Muscle layer of duodenum (tissue), 2 donors: ENCODE measurements around the gene ALG1.
"Not testable (repeated sequence)": the region's sequence is repeated elsewhere in the genome, so short reads cannot be mapped to it uniquely, and the experiment has no call there.

Source experiments
- H3K27ac ChIP-seq: one replicate; pipeline ENCODE4 v1.7.0; 2013; ENCODE audit warnings: mild to moderate bottlenecking, low read length
- H3K27me3 ChIP-seq: one replicate; pipeline ENCODE4 v1.7.0; 2013; ENCODE audit warnings: low read depth, mild to moderate bottlenecking, control low read depth, low read length
- H3K36me3 ChIP-seq, 2 donors: one replicate each; pipeline ENCODE4 v1.7.0; 2013; ENCODE audit warnings: low read length in 2 of 2, control low read depth in 1 of 2, mild to moderate bottlenecking in 1 of 2; ENCODE audit not compliant: insufficient read depth in 2 of 2, control insufficient read depth in 1 of 2
- H3K4me1 ChIP-seq, 2 donors: one replicate each; pipeline ENCODE4 v1.7.0; 2013; ENCODE audit warnings: low read length in 2 of 2, mild to moderate bottlenecking in 2 of 2, control low read depth in 1 of 2, moderate library complexity in 1 of 2; ENCODE audit not compliant: insufficient read depth in 2 of 2, control insufficient read depth in 1 of 2
- H3K4me3 ChIP-seq, 2 donors: one replicate each; pipeline ENCODE4 v1.7.0; 2013; ENCODE audit warnings: low read length in 2 of 2, low read depth in 1 of 2, mild to moderate bottlenecking in 1 of 2
- H3K9me3 ChIP-seq, 2 donors: one replicate each; pipeline ENCODE4 v1.7.0; 2013; ENCODE audit warnings: low read length in 2 of 2, control low read depth in 1 of 2, mild to moderate bottlenecking in 1 of 2; ENCODE audit not compliant: control insufficient read depth in 1 of 2
- donor health status: healthy.

Gene ALG1

GRCh38 chr16:5033256-5034166 is 38.1 kb upstream of the ALG1 start, which contains the start of gene NAGPA:
NAGPA (minus strand) TSS chr16:5033935; CDS start chr16:5033914, 21 bp downstream.
- Histone ChIP-seq H3K36me3 (peaks cover 0 to 20% of the 10 kb centered on the region in 2 donors), H3K27ac (peak within 1 kb of the TSS; percentile 57), H3K4me3 (peak within 1 kb of the TSS; percentile 94 to 100), H3K27me3 (no peaks in the 10 kb centered on the region), H3K9me3 (no peaks in the 10 kb centered on the region), H3K4me1 (peaks cover 6 to 27% of the 10 kb centered on the region in 2 donors)

GRCh38 chr16:5034167-5034523 is 37.5 kb upstream of the ALG1 start:
- Histone ChIP-seq H3K9me3 (no peaks in the 10 kb centered on the region), H3K36me3 (peaks cover 0 to 13% of the 10 kb centered on the region in 2 donors), H3K4me3 (peak overlapping the region; percentile 94 to 100), H3K27me3 (no peaks in the 10 kb centered on the region), H3K27ac (peak overlapping the region; percentile 57), H3K4me1 (peaks cover 6 to 27% of the 10 kb centered on the region in 2 donors)

- Histone ChIP-seq H3K36me3 (no peaks in the 10 kb centered on the region), H3K9me3 (no peaks in the 10 kb centered on the region), H3K27ac (no peak overlapping the region), H3K4me1 (peaks cover 6 to 27% of the 10 kb centered on the region in 2 donors), H3K27me3 (no peaks in the 10 kb centered on the region), H3K4me3 (no peak overlapping the region)
These were observed 35.8 kb upstream of the ALG1 start for GRCh38 chr16:5035909-5036227.

GRCh38 chr16:5036228-5037156 is 35.2 kb upstream of the ALG1 start:
- Histone ChIP-seq H3K36me3 (no peaks in the 10 kb centered on the region), H3K4me1 (peaks cover 6 to 27% of the 10 kb centered on the region in 2 donors), H3K27me3 (no peaks in the 10 kb centered on the region), H3K9me3 (no peaks in the 10 kb centered on the region), H3K27ac (no peak overlapping the region), H3K4me3 (no peak overlapping the region)

GRCh38 chr16:5040451-5040850 is 31.2 kb upstream of the ALG1 start:
- no peaks in the 10 kb centered on the region for H3K9me3 ChIP-seq
- H3K27me3 ChIP-seq: no peaks in the 10 kb centered on the region
- H3K4me1 ChIP-seq: no peaks in the 10 kb centered on the region
- no peak overlapping the region for H3K4me3 ChIP-seq
- H3K36me3 ChIP-seq: no peaks in the 10 kb centered on the region
- H3K27ac ChIP-seq: no peak overlapping the region

- Histone ChIP-seq H3K4me1 (no peaks in the 10 kb centered on the region), H3K27me3 (no peaks in the 10 kb centered on the region), H3K36me3 (no peaks in the 10 kb centered on the region), H3K9me3 (no peaks in the 10 kb centered on the region), H3K27ac (no peak overlapping the region), H3K4me3 (no peak overlapping the region)
These were observed 30.0 kb upstream of the ALG1 start for GRCh38 chr16:5041600-5042133.

- no peaks in the 10 kb centered on the region for H3K36me3 ChIP-seq
- H3K9me3 ChIP-seq: no peaks in the 10 kb centered on the region
- H3K4me3 ChIP-seq: no peak overlapping the region
- H3K27ac ChIP-seq: no peak overlapping the region
- H3K27me3 ChIP-seq: no peaks in the 10 kb centered on the region
- H3K4me1 ChIP-seq: no peaks in the 10 kb centered on the region
These were observed 29.0 kb upstream of the ALG1 start for GRCh38 chr16:5042574-5043171.

- Histone ChIP-seq H3K27me3 (no peaks in the 10 kb centered on the region), H3K36me3 (no peaks in the 10 kb centered on the region), H3K9me3 (no peaks in the 10 kb centered on the region), H3K27ac (no peak overlapping the region), H3K4me1 (no peaks in the 10 kb centered on the region), H3K4me3 (no peak overlapping the region)
These were observed 27.6 kb upstream of the ALG1 start for GRCh38 chr16:5044011-5044540.

- H3K4me1 ChIP-seq, H3K27ac ChIP-seq, H3K4me3 ChIP-seq, H3K36me3 ChIP-seq, H3K9me3 ChIP-seq, H3K27me3 ChIP-seq: not testable (repeated sequence)
These were observed 27.1 kb upstream of the ALG1 start for GRCh38 chr16:5044581-5044980.

- no peaks in the 10 kb centered on the region for H3K9me3 ChIP-seq
- no peak overlapping the region for H3K4me3 ChIP-seq
- H3K27ac ChIP-seq: no peak overlapping the region
- no peaks in the 10 kb centered on the region for H3K36me3 ChIP-seq
- H3K4me1 ChIP-seq: no peaks in the 10 kb centered on the region
- H3K27me3 ChIP-seq: no peaks in the 10 kb centered on the region
These were observed 26.0 kb upstream of the ALG1 start for GRCh38 chr16:5045499-5046115.
